ENCODE results near the gene ITGAV.

ITGAV gene

DNA sequence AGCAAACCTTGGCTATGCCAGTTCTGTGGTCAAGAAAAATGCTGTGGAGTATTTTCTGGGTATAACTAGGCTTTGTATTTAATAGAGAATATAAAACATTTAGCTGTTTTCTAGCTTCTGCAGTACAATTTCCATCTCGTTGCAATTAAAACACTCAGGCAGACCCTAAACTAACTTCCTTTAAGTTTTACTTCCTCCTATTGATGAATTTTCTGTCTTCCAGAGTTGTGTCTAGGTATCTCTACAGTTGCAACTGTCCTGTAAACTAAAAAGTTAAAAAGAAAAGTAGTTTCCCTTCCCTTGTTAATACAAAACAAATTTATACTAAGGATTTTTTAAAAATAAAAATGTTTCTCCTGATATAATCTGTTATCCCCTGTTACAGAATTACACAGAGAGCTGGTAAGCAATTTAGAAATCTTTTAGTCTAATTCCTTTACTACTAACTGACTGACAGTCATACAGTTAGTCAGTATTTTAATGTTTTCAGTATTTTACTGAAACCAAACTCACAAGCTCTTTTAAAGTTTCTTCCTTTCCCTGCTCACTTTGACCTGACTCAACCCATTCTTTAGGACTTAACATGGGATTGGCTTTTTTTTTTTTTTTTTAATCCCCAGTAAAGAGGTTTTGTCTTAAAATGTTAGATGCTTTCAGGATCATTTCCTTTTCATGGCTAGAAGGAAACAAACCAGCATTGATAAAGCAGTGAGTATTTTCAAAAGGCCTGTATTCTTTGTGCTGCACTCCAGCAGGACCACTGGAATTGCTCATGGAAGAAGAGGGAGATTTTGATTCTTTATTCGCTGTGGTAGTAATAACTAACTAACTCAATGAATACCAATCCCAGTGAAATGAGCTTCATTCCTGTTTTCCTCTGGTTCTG lies 22.9 kb downstream of the ITGAV start:
- no peak for DNase-seq (ENCODE audit: low read depth)

DNA sequence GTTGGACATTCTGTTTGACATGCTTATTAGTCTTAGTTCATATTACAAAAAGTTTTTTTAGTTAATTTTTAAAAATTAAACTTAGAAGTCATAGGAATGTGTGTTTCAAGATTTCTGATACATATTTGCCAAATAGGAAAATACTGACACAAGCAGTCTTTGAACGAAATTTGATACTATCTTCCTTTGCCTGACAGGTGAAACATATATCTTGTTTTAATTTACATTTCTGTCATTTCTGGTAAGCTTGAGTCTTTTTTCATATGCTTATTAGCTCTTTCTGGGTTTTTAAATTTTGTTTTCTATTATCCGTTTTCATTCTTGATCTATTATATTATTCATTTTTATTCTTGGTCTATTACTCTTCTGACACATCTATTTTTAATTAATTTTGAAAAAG lies 24.5 kb downstream of the ITGAV start:
- DNase-seq (ENCODE audit: low read depth) = no peak

DNA sequence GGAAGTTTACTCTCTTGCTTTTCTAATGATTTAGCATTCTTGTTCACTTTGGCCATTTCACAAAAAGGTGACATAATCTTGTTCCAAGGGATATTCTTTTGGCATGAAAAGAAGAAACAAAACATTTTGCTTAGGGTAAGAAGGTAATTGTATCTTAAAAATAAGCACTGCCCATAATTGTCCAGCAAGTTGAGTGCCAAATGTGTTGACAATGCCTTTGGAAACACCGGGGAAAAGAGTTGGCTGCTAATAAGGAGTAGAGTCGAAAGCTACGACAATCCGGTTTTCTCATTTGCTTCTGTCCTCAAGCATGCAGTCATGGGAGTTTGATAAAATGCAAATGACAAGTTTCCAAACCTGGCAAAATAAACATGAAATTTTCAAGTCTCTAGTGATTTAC lies 27.3 kb downstream of the ITGAV start:
- DNase-seq (ENCODE audit: low read depth) = no peak

DNA sequence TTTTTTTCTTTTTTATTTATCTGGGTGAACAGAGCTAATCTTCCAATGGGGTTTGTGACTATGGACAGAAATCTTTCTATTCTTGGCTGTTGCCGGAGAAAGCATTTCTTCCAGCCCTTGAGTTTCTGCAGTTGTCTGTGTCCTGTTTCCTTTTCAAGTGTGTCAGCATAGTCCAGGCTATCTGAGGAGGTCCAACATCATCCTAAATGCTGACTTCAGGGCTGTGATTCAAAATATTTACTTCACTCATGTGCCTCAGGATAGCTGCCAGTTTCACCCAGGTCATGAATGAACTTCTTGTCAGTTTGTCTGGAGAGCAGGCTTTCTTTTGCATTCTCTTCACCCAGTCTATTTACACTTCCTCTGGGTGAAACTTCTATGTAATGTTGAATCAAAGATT lies 27.9 kb downstream of the ITGAV start:
- no peak for DNase-seq (ENCODE audit: low read depth)

DNA sequence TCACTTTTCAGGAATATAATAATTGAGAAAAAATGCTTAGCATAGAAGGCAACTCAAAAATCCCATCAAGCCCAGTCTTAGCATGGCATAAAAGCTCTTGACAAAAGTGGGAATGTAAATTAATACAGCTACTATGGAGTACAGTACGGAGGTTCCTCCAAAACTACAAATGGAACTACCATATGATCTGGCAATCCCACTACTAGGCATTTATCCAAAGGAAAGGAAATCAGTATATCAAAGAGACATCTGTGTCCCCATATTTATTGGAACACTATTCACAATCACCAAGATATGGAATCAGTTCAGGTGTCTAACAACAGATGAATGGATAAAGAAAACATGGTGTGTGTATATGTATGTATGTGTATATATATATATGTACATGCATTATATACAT lies 28.8 kb downstream of the ITGAV start:
- DNase-seq (ENCODE audit: low read depth) = no peak

DNA sequence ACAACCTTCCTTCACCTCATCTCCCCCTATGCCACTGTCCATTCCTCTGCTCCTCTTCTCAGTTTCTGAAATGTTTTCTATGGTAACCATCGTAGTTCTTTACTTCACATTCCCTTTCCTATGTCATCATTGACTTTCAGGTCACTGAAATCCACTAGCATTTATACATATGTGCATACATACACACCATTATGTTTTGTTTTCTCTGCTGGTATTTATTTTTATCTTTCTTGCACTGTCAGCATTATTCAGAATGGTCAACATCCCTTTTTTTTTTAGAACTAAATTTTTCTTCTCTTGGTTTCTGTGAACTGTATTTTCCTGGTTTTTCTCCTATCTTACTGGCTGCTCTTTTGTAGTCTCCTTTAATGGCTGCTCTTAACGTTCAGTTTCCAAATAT lies 33.2 kb downstream of the ITGAV start:
- no peak for DNase-seq (ENCODE audit: low read depth)

DNA sequence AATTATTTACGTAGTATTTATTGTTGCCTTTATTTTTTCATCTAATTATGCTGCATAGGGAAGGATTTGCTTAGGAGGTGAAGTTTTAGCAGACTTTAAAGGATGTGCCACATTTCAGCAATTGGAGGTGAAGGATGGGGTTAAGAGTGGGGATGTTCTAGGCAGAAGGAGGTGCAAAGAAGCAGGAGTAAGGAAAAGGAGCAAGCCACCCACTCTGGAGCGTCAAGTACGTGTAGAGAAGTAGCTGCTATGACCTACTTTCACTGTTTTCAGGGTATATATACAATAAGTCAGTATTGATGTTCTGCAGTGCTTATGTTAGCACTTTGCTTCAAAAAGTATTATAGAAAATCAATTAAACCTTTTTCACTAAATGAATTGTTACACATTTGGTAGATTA lies 34.4 kb downstream of the ITGAV start:
- no peak for DNase-seq (ENCODE audit: low read depth)

DNA sequence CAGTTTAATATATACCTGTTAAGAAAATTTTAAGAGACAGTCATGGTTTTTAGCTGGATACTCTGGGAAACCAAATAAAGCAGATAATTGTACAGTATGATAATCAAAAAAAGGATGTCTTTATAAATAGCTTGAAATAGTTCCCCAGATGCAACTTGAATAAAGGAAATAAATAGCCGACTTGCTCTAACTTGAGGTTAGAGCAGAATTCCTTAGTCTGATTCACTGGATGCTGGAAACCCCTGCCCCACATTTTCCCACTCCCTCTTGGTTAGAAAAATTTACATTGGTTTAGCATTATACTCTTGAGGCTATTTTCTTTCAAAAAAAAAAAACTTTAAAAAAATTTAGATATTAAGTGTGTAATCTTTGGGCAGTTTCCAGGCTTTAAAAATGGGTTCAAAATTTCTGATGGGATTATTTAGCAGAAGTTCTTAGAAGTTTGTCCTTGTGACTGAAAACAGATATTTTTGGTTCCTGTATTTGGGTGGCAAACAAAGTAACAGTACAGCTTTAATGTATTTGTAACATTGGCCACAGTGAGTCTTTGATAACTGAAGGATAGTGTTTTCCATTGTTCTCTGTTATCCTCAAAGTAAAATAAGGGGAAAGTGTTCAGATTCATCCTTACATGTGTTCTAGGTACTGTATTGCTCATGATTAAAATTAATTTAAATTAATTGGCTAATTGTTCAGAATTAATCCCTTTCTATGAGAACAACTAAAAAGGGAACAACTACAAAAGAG lies 39.6 kb downstream of the ITGAV start:
- no peak for DNase-seq (ENCODE audit: low read depth)

DNA sequence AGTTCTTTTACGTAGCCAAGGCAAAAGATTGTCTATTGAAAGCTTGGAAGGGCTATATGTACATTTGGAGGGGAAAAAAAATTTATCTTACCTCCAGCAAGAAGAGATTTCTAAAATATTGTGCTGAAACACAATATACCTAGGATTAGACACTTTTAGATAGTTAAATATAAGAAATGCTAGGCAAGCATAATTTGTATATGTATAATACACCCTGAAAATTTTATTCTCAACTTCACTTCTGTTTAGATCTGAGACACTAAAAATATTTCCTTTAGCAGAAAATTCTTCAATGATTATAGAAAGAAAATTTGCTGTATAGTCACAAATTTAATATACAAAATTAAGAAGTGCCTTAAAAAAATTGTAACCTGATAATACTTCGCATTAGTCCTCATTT lies 42.6 kb downstream of the ITGAV start:
- DNase-seq (ENCODE audit: low read depth) = no peak

DNA sequence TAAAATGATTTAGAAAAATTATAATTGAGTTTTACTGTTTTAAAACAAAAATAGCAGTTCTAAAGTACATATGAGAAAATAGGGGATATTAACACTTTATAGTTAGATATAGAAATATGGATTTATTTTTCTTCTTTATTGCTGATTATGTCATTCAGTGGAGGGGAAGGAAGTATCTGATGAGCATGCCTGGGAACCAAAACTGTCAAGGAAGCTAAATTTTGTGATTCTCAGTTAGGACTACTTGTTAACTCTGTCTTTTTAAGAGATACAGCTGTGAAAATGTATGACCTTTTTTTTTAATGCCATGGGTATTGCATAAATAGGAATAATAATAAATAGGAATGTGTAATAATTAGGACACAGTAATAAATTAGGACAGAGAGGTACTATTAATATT lies 44.8 kb downstream of the ITGAV start:
- DNase-seq (ENCODE audit: low read depth) = no peak

DNA sequence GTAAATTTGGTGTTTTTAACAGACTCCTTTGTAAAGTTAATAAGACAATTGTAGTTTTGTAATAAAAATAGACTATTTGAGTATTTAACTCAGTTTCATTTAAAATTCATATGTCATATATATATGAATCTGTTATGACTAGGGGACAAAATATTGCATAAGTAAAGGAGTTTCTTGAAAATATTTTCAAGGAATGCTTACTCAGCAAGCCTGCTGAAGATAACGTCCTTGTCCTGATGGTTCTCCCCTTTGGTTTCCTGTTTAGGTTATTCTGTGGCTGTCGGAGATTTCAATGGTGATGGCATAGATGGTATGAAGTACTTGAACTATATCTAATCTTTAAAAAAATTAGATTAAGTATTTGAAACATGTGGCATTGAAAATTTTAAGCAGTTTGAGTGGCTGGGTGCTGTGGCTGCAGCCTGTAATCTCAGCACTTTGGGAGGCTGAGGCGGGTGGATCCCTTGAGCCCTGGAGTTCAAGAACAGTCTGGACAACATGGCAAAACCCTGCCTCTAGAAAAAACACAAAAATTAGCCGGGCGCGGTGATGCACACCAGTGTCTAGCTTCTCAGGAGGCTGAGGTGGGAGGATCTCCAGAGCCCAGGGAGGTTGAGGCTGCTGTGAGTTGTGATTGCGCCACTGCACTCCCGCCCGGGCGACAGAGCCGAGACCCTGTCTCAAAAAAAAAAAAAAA lies 47.1 kb downstream of the ITGAV start:
- DNase-seq (ENCODE audit: low read depth) = no peak

DNA sequence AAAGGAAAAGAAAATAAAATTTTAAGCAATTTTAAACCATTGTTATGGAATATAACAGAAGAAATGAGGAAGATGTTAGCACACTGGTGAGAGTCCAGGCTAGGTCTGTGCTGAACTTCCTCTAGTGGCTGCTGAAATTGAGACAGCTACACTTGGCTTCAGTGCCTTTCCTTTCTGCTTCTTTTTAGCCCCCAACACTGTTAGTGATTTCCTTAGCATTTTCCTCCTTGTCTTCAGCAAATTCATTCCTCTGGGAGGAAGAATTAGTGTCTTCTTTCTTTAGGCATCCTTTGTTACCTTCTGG lies 47.6 kb downstream of the ITGAV start:
- DNase-seq (ENCODE audit: low read depth) = no peak

DNA sequence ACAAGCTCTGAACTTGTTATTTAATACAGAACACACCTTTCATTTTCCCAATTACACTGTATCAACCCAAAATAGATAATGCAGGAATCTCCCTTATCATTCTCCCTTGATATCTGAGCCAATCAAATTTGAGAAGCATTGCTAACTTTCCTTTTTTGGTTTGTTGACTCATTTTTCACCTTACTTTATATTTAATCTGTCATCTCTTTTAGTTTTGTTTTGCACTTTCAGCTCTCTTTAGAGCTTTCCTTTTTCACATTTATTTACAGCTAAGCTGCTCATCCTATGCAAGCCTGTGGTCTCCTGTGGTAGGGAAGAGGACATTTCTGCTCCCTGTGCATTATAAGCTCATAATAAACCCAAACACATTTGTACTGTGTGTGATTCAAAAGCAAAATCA lies 50.1 kb downstream of the ITGAV start:
- DNase-seq (ENCODE audit: low read depth) = no peak

DNA sequence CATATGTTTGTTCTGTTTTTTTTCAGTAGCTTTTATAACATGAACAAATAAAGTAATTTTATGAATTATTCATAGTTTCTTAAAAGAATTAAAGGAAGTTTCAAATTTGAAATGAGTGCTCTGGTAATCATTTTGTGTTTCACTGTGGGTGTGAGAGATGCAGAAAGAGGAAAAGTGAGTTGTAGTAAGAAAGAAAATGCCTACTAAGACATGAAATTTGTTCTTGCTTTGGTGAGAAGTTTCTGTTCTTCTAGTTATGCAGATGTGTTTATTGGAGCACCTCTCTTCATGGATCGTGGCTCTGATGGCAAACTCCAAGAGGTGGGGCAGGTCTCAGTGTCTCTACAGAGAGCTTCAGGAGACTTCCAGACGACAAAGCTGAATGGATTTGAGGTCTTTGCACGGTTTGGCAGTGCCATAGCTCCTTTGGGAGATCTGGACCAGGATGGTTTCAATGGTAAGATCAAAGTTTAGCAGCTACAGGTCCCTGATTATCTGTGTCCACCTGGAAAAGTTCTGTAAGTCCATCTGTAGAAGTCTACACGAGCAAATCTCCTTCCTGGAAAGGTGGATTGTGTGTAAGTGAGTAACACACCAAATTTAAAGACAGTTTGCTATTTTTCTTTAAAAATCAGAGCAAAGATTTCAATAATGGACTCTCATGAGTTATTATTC lies 51.4 kb downstream of the ITGAV start:
- DNase-seq (ENCODE audit: low read depth) = no peak

DNA sequence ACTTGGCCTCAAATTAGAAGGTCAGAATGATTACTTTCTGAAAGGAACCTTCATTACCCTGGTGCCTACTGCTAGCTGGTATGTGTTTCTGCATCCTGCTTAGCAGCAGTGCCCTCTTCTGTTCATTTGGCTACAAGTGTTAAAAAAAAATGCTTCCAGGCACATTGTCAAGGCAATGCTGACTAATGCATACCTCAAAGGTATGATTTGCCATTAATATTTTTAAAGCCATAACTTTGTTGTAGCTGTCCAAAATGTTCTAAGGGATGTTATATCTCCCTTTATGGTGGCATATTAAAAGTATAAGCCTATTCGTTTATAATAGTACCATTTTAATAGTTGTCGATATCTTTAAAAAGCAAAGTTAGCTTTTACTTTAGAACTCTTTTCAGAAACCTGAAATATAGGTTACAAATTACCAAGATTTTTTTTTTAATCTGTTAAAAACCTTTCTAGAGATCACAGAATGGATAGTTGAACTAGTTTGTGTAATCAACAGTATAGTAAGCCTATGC lies 52.0 kb downstream of the ITGAV start:
- peak; percentile 11 for DNase-seq (ENCODE audit: low read depth)

DNA sequence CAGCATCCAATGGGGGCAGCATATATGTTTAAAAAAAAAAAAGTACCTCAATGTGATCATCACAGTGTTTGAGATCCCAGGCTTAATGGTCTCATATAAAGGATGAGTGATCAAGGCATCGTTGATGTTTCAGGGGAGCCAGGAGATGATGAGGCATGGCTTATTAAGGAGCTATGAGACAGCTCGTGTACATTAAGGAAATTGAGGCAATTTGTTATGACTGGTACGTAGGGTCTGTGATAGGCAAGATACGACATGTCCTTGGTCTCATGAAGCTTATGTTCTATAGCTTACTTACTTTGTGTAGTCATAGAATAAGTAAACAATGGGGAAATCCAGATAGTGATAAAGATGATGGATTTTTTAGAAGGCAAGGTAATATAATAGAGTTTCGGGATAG lies 54.9 kb downstream of the ITGAV start:
- no peak for DNase-seq (ENCODE audit: low read depth)

DNA sequence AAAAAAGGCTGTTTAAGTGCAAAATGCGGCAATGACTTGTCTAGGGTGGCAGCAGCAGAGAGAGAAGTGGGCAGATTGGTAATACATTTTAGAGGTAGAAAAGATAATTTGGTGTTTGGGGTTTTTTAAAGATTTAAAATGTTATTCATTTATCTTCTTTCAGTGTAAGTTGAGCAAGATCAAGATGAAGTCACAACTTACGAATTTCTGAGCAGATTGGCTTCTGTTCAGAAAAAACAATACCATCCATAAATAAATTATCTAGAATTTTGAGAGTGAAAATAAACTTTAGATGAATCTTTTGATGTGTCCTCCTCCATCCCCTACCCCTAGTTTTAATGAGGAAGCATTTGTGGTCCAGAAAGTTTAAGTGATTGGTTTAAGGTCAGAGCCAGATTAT lies 56.1 kb downstream of the ITGAV start:
- no peak for DNase-seq (ENCODE audit: low read depth)

DNA sequence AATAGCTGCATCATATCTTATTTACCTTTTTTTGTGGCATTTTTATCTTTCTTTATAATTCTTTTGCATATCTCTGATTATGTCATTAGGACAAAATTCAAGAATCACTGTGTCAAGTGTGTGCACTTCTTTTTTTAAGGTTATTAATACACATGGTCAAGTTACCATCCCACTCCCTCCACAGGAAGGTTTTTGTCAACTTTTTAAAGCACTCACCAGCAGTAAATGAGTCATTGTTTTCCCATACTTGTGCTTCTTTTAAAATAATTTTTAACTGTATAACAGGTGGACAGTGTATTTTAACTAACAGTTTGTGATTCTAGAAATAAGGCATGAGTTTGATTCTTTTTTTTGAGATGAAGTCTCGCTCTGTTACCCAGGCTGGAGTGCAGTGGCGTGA lies 58.3 kb downstream of the ITGAV start:
- no peak for DNase-seq (ENCODE audit: low read depth)

DNA sequence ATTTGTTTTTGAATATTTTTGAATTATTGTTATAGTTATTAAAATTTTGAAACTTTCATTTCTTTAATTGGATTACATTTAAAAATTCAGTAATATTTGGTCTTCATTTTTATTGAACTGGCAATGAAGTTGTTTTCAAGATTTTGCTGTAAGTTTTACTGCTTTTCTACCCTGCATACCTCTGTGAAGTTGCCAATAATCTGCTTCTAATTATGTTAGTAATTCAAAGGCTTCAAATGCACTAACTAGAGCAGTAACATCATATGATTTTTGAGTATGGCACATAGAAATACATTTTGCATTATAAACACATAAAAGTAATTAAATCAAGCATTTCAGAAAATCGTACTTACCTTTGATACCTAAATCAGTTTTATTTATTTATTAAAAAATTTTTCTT lies 63.7 kb downstream of the ITGAV start:
- no peak for DNase-seq (ENCODE audit: low read depth)

DNA sequence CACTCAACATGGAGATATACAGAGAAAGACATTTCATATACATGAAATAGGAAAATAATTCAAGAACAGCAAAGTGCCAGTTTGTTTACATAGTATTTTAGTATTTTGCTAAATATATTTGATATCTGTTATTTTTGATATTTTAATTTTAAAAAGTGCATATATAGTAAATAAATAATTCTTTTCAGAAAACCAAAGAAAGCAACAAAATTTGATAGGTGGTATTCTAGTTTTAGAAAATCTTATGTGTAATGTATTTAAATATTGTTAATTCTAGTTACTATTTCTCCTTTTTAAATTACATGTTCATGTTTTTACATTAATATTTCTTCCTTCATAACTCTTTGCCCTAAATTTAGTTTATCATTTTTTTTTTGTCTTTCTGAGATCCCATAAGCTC lies 69.5 kb downstream of the ITGAV start:
- no peak for DNase-seq (ENCODE audit: low read depth)

DNA sequence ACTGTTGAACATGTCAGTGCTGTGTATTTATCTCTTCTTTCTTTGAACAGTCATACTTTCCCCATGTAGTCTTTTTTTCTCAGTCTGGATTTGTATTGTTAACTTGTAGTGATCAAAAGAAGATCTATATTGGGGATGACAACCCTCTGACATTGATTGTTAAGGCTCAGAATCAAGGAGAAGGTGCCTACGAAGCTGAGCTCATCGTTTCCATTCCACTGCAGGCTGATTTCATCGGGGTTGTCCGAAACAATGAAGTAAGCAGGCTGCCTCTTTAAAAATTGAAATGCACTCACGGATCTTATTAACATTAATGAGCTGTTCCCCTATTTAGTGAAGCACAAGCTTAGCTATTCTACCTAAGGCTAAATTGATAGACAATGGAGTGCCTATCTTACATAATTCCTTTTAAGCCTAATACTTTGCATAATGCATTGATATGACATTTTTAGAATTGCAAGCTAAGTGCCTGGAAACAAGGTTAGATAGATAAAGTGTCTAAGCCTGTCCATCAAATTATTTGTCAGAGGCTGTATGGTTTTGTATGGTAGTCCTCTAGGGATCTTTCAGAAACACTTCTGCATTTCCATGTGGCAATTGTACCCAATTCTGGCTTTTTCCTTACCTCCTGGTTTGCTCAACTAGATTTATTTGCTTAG lies 74.7 kb downstream of the ITGAV start:
- DNase-seq (ENCODE audit: low read depth) = no peak

DNA sequence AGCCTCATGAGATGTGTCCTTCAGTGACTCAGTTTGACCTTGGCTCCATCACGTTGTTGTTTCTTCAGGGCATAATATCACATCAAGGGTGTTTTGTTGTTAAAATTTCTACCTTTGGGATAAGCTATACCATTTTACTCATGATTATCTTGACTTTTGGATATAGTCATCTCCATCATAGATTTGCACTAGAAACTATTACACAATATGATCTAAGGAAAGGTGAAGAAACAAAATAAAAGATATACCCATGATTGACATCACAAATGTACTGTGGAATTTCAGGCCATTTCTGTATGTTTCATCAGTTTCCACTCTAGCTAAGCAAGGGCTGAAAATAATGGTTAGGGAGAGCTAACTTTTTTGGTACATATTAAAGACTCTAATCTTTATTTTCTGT lies 79.3 kb downstream of the ITGAV start:
- no peak for DNase-seq (ENCODE audit: low read depth)

All from activated T-cell treated with anti-CD3 and anti-CD28 coated beads for 24 hours (primary cell).